A673 (cell line): Measurements from ENCODE around the gene IL21R.
"Not testable (repeated sequence)": the region's sequence is repeated elsewhere in the genome, so short reads cannot be mapped to it uniquely, and the experiment has no call there.

Experiments used
- EZH2 ChIP-seq: fragments of 200-600 bp; sonication (generic); IDR thresholded peaks from 2 replicates; pipeline ENCODE4 v1.6.1; 2017; ENCODE audit warnings: borderline replicate concordance, low read depth, mild to moderate bottlenecking, mixed read lengths, antibody characterized with exemption, low read length; ENCODE audit not compliant: poor library complexity, severe bottlenecking
- TF ChIP-seq, protein P1 (sequence below): fragments of 300-800, 200-600 bp; sonication (generic); conservative IDR thresholded peaks from 2 replicates; pipeline ENCODE4 v1.5.1; 2017; ENCODE audit warnings: low read depth, mild to moderate bottlenecking, antibody characterized with exemption, low read length, moderate library complexity, mixed read lengths

GRCh38 chr16:27457605-27457900 lies 55.6 kb downstream of the IL21R start:
- TF ChIP-seq, protein P1, sequence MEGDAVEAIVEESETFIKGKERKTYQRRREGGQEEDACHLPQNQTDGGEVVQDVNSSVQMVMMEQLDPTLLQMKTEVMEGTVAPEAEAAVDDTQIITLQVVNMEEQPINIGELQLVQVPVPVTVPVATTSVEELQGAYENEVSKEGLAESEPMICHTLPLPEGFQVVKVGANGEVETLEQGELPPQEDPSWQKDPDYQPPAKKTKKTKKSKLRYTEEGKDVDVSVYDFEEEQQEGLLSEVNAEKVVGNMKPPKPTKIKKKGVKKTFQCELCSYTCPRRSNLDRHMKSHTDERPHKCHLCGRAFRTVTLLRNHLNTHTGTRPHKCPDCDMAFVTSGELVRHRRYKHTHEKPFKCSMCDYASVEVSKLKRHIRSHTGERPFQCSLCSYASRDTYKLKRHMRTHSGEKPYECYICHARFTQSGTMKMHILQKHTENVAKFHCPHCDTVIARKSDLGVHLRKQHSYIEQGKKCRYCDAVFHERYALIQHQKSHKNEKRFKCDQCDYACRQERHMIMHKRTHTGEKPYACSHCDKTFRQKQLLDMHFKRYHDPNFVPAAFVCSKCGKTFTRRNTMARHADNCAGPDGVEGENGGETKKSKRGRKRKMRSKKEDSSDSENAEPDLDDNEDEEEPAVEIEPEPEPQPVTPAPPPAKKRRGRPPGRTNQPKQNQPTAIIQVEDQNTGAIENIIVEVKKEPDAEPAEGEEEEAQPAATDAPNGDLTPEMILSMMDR: not testable (repeated sequence)
- TF ChIP-seq EZH2: not testable (repeated sequence)
